ENCODE measurements around the gene MINDY4.
"Not testable (repeated sequence)": the region's sequence is repeated elsewhere in the genome, so short reads cannot be mapped to it uniquely, and the experiment has no call there.

The MINDY4 gene

GRCh38 chr7:30800785-30801252, 29.6 kb downstream of the MINDY4 start:
- H3K27me3 Mint-ChIP-seq, result no peaks in the 10 kb centered on the region
- no peaks in the 10 kb centered on the region for H3K9me3 Mint-ChIP-seq
- peaks cover 50% of the 10 kb centered on the region for H3K4me1 Mint-ChIP-seq
- H3K36me3 Mint-ChIP-seq, result no peaks in the 10 kb centered on the region
- peak; percentile 57 for ATAC-seq
- no peak overlapping the region for H3K27ac Mint-ChIP-seq
- no peak overlapping the region for H3K4me3 Mint-ChIP-seq

GRCh38 chr7:30802812-30803211, 31.6 kb downstream of the MINDY4 start:
- Mint-ChIP-seq H3K4me3 (no peak overlapping the region), H3K4me1 (peaks cover 31% of the 10 kb centered on the region), H3K36me3 (no peaks in the 10 kb centered on the region), H3K27me3 (no peaks in the 10 kb centered on the region), H3K27ac (no peak overlapping the region), H3K9me3 (no peaks in the 10 kb centered on the region)
- no peak for ATAC-seq

GRCh38 chr7:30804078-30804661, 33.0 kb downstream of the MINDY4 start:
- Mint-ChIP-seq H3K36me3 (peaks cover 7% of the 10 kb centered on the region), H3K4me1 (peaks cover 17% of the 10 kb centered on the region), H3K27me3 (no peaks in the 10 kb centered on the region), H3K27ac (no peak overlapping the region), H3K9me3 (peaks cover 3% of the 10 kb centered on the region), H3K4me3 (no peak overlapping the region)
- no peak for ATAC-seq

DNA sequence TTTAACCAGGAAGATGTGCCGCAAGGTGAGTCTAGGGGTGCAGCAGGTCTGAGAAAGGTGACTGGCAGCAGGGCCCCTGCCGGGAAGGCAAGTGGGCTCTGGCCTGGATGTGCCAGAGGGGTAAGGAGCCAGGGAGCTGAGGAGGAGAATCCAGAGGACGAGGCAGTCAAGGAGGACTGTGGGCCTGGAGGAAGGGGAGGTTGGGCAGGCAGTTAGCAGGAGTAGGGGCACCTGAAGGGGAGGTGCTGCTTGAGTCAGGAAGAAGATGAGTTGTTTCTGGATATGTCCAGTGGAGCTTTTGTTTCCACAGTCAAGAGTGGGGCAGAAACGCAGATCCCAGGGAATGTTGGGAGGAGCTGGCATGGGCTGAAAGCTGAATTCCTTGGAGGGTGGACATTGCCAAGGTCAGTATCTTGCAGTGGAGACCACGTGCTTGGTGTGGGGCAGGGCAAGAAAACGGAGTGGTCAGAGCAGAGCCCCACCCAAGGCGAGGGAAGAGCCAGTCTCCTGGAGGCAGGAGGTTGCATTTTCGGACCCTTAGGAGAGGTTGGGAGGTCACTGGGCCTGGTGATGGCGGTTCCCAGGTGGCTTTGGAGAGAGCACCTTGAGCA, 34.0 kb downstream of the MINDY4 start:
- H3K36me3 Mint-ChIP-seq, result peaks cover 7% of the 10 kb centered on the region
- peaks cover 7% of the 10 kb centered on the region for H3K4me1 Mint-ChIP-seq
- H3K4me3 Mint-ChIP-seq, result no peak overlapping the region
- H3K27me3 Mint-ChIP-seq, result no peaks in the 10 kb centered on the region
- no peak overlapping the region for H3K27ac Mint-ChIP-seq
- peaks cover 3% of the 10 kb centered on the region for H3K9me3 Mint-ChIP-seq
- no peak for ATAC-seq

- no peak for ATAC-seq
- Mint-ChIP-seq H3K9me3 (peaks cover 3% of the 10 kb centered on the region), H3K27ac (no peak overlapping the region), H3K27me3 (no peaks in the 10 kb centered on the region), H3K4me3 (no peak overlapping the region), H3K4me1 (no peaks in the 10 kb centered on the region), H3K36me3 (peaks cover 7% of the 10 kb centered on the region)
Observed at GRCh38 chr7:30805931-30806330, 34.7 kb downstream of the MINDY4 start.

DNA sequence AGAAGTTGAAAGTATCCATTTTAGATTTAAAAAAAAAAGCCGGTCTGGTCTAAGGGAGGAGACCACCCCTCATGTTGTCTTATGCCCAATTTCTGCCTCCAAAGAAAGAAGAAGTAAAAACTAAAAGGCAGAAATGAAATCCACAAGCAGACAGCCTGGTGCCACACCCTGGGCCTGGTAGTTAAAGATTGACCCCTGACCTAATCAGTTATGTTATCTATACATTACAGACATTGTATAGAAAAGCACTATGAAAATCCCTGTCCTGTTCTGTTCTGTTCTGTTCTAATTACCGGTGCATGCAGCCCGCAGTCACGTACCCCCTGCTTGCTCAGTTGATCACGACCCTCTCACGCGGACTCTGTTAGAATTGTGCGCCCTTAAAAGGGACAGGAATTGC, 36.3 kb downstream of the MINDY4 start:
- not testable (repeated sequence) for H3K27me3 Mint-ChIP-seq, H3K4me3 Mint-ChIP-seq, ATAC-seq, H3K27ac Mint-ChIP-seq, H3K4me1 Mint-ChIP-seq, H3K36me3 Mint-ChIP-seq, H3K9me3 Mint-ChIP-seq

DNA sequence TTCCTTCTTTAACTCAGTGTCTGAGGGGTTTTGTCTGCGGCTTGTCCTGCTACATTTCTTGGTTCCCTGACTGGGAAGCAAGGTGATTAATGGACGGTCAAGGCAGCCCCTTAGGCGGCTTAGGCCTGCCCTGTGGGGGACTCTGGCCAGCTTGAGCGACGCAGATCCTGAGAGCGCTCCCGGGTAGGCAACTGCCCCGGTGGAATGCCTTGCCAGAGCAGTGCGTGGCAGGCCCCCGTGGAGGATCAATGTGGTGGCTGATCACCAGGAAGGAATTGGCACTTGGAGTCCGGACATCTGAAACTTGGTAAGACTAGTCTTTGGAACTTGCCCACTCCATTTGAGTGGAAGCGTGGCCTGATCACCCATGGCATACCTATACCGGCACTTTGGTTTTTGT, 36.7 kb downstream of the MINDY4 start:
- ATAC-seq, H3K4me1 Mint-ChIP-seq, H3K9me3 Mint-ChIP-seq, H3K27ac Mint-ChIP-seq, H3K36me3 Mint-ChIP-seq, H3K4me3 Mint-ChIP-seq, H3K27me3 Mint-ChIP-seq: not testable (repeated sequence)

- Mint-ChIP-seq H3K27ac (no peak overlapping the region), H3K27me3 (no peaks in the 10 kb centered on the region), H3K4me1 (no peaks in the 10 kb centered on the region), H3K9me3 (peaks cover 3% of the 10 kb centered on the region), H3K36me3 (peaks cover 7% of the 10 kb centered on the region), H3K4me3 (no peak overlapping the region)
- no peak for ATAC-seq
Observed at GRCh38 chr7:30810986-30811385, 39.8 kb downstream of the MINDY4 start.

DNA sequence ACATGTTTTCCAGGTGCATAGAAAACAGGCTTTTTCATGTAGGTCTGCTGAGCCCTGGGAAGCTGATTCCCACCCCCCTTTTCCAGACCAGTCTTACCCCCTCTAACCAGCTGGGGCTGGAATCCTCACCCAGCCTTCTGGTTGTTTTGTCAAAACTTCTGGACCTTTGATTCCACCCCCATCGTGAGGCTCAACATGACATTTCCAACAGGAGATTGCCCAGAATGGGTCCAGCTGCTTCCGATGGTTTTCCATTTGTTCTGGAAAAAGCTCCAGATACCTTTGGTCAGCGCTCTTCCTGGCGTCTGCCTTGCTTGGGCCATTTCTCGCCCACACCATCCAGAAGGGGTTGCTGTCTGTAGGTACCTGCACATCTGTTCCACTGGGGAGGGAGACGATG, 41.5 kb downstream of the MINDY4 start:
- no peak for ATAC-seq
- Mint-ChIP-seq H3K27ac (no peak overlapping the region), H3K4me3 (no peak overlapping the region), H3K36me3 (peaks cover 7% of the 10 kb centered on the region), H3K4me1 (no peaks in the 10 kb centered on the region), H3K27me3 (no peaks in the 10 kb centered on the region), H3K9me3 (peaks cover 3% of the 10 kb centered on the region)

GRCh38 chr7:30813466-30813865, 42.2 kb downstream of the MINDY4 start:
- Mint-ChIP-seq H3K36me3 (peaks cover 2% of the 10 kb centered on the region), H3K27me3 (no peaks in the 10 kb centered on the region), H3K9me3 (no peaks in the 10 kb centered on the region), H3K4me1 (no peaks in the 10 kb centered on the region), H3K27ac (no peak overlapping the region), H3K4me3 (no peak overlapping the region)
- no peak for ATAC-seq

- Mint-ChIP-seq H3K27ac (no peak overlapping the region), H3K4me1 (no peaks in the 10 kb centered on the region), H3K9me3 (no peaks in the 10 kb centered on the region), H3K36me3 (no peaks in the 10 kb centered on the region), H3K4me3 (no peak overlapping the region), H3K27me3 (no peaks in the 10 kb centered on the region)
- ATAC-seq, result no peak
Observed at GRCh38 chr7:30814700-30815387, 43.6 kb downstream of the MINDY4 start.

GRCh38 chr7:30815388-30815854, 44.2 kb downstream of the MINDY4 start:
- no peak overlapping the region for H3K27ac Mint-ChIP-seq

GRCh38 chr7:30815951-30816644, 44.9 kb downstream of the MINDY4 start:
- Mint-ChIP-seq H3K27ac (no peak overlapping the region), H3K4me3 (no peak overlapping the region), H3K36me3 (no peaks in the 10 kb centered on the region), H3K9me3 (no peaks in the 10 kb centered on the region), H3K4me1 (no peaks in the 10 kb centered on the region), H3K27me3 (no peaks in the 10 kb centered on the region)
- ATAC-seq, result no peak

More at GRCh38 chr7:30815388-30815854, 44.2 kb downstream of the MINDY4 start:
- H3K27me3 Mint-ChIP-seq, result no peaks in the 10 kb centered on the region
- H3K4me1 Mint-ChIP-seq, result no peaks in the 10 kb centered on the region
- no peaks in the 10 kb centered on the region for H3K9me3 Mint-ChIP-seq
- no peaks in the 10 kb centered on the region for H3K36me3 Mint-ChIP-seq
- no peak overlapping the region for H3K4me3 Mint-ChIP-seq
- peak; percentile 27 for ATAC-seq

GRCh38 chr7:30816645-30817370, 45.6 kb downstream of the MINDY4 start:
- no peaks in the 10 kb centered on the region for H3K36me3 Mint-ChIP-seq
- no peak for ATAC-seq
- H3K4me3 Mint-ChIP-seq, result no peak overlapping the region
- no peaks in the 10 kb centered on the region for H3K4me1 Mint-ChIP-seq
- no peaks in the 10 kb centered on the region for H3K9me3 Mint-ChIP-seq
- no peak overlapping the region for H3K27ac Mint-ChIP-seq
- no peaks in the 10 kb centered on the region for H3K27me3 Mint-ChIP-seq

DNA sequence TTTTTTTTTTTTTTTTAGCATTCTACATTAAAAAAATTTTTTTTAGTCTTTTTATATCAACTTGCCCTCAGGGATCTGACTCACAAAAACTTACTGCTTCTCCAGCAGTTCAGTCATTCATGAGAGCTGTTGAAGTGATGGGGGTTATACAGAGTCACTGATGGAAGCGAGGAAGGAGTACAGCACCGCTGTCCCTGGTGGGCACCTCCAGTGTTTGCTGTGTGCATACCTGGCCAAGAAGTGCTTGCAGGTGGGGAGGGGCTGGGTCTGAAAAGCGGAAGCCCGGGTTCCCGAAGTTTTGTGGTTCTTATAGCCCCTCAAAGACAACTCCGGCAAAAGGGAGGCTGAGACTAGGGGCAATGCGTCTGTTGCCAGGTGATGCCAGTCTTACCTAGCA, 46.2 kb downstream of the MINDY4 start:
- no peak for ATAC-seq
- H3K27ac Mint-ChIP-seq, result no peak overlapping the region
- H3K9me3 Mint-ChIP-seq, result no peaks in the 10 kb centered on the region
- H3K4me3 Mint-ChIP-seq, result no peak overlapping the region
- H3K27me3 Mint-ChIP-seq, result no peaks in the 10 kb centered on the region
- no peaks in the 10 kb centered on the region for H3K4me1 Mint-ChIP-seq
- no peaks in the 10 kb centered on the region for H3K36me3 Mint-ChIP-seq

All from stimulated activated memory B cell treated with anti-CD40 and anti-IgM and Interleukin-4, amounts not matched to agents 10 μg/mL and 1 μg/mL and 100 μg/mL, for 72 hours (primary cell).